Myocyte (in vitro differentiated cells): ENCODE data around the gene OTOG. TPM values are rescaled to one million over a fixed set of nuclear protein-coding genes. Genes with fewer than 3 reads are reported as not detected.
A peak's percentile ranks its signal among the peaks of the same experiment; 100 is the strongest.

Experiments used
- DNase-seq: peaks from one replicate; pipeline ENCODE4 v3.0.0-alpha.2; 2012; ENCODE audit warnings: low read depth
- total RNA-seq: library from RNA; depleted of rRNA; stranded (reverse); fragments of >200 nt; gene quantifications from 2 replicates; pipeline ENCODE4 v1.2.3, GENCODE V29; 2014

The OTOG gene
- total RNA-seq, 1 donor from 2014 or later, result 0.08 TPM

- DNase-seq, result no peak
These were observed 27.8 kb upstream of the OTOG start for GRCh38 chr11:17519061-17519885.

DNA sequence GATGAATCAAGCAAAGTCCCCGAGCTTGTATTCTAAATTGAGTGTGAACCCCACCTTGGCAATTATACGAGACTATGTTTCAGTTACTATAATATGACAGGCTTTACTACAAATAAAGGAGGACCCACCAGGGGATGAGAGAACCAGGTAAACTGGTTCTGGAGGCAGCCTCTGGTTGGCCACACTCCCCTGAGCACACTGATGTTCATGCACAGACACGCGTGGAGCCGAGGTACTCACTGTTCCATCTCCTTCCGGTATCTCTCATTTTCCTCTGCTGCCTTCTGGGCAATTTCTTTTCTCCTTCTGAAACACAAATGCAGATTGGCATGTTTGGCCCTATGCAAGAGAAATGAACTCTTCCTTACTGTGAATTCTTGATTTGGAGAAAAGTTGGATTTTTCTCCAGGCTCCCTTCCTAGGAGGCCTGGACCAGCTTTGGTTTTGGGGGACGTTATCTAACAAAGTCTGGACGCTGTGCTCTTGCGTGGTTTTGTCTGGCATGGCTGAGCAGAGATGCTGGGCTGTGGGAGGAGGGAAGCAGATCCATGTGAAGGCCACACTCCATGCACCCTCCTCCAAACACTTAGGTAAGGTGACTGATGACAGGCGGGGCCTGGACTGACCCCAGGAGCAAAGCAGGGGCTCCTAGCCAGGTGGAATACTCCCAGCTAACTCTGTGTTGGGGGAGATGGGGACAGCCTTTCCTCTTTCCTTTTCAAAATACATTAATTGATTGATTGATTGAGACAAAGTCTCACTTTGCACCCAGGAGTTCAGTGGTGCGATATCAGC is 25.8 kb upstream of the OTOG start:
- DNase-seq, result no peak

DNA sequence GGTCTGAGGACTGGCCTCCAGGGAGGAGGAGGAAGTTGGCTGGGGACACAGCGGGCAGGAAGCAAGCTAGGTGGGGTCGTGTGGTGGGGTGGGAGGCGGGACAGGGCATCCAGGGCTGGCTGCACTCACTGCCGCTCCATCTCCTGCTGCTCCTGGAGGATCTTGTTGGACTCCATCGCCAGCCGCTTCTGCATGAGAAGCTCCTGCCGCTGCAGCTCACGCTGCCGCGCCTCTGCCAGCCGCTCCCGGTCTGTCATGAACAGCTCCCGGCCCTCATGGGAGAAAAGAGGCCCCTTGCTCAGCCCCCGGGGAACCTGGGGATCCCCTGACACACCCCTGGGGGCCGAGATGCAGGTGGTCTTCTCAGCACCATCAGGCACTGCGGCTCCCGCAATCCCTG is 24.4 kb upstream of the OTOG start:
- no peak for DNase-seq

DNA sequence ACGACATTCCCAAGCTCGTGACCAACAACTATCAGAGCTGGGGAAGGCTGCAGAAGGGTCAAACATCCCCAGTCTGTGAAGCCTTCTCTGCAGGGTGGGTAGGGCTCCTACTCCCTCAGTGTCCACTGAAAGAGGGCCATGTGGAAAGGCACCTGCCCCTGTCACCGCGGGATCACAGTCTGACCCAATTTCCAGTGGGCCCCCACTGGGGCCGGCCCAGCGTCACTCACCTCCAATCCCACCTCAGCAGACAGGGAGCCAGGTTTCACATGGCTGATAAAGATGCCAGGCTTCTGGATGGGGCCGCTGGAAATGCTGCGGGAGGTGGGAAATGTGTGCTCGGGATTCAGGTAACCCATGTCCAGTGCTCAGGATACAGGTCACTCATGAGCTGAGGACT is 22.8 kb upstream of the OTOG start:
- no peak for DNase-seq

DNA sequence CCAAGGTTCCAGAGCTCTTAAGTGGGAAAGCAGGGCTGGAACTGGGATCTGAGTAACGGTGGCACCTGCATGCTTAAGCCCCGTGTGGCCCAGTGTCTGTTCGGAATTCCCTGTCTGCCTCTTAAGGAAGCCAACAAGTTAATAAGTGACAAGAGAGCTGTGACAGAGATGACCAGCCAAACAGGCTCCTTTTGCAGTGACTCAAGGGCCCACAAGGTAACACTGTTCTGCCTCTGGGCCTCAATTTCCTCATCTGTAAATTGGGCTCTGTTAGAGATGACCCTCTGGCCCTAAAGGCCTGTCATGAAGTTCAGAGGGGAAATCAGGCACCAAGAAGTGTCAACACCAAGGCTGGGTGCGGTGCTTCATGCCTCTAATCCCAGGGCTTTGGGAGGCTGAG is 21.5 kb upstream of the OTOG start:
- DNase-seq, result no peak

- peak; percentile 52 for DNase-seq
These were observed 20.7 kb upstream of the OTOG start for GRCh38 chr11:17526326-17526725.

GRCh38 chr11:17526931-17527627 is 20.0 kb upstream of the OTOG start:
- no peak for DNase-seq

DNA sequence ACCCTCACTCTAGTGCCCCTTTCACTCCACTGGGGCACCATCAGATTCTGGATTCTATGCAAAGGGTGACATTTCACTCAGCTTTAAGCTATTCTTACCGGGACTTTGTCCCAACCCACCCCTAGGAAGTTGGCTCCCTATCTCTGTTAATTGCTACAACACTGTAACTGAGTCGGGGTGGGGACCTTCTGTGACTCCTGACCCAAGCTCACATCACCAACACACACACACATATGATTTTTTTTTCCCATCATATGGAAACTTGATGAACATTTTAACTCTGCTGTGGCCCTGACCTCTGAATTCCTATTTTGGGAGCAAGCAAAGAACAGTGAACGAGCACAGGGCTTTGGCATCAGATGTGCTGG is 19.4 kb upstream of the OTOG start:
- DNase-seq, result no peak

DNA sequence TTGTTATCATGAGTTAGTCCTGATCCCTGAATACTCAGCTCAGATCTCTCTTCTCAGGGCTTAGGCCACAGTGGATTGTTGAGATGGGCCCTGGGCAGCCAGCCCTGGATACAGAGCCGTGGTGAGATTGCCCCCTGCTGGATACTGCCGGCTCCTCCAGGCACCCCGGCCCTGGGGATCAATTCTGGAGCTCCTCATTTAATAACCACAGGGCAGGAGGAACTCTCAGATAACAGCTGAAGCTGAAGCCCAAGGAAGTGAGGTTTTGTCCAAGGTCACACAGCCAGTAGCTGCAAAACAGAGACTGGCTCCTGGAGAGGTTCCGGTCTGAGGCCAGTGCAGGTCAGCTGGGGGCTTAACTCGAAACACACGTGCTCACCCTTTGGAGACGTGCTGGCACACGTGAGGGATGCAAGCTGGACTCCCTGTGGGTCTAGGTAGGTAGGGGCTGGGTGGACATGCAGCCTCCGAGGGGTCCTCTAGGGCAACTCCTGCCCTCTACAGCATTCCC is 18.8 kb upstream of the OTOG start:
- peak; percentile 75 for DNase-seq

- DNase-seq, result peak; percentile 96
These were observed 17.9 kb upstream of the OTOG start for GRCh38 chr11:17528906-17529843.

- no peak for DNase-seq
These were observed 17.2 kb upstream of the OTOG start for GRCh38 chr11:17529844-17530185.

DNA sequence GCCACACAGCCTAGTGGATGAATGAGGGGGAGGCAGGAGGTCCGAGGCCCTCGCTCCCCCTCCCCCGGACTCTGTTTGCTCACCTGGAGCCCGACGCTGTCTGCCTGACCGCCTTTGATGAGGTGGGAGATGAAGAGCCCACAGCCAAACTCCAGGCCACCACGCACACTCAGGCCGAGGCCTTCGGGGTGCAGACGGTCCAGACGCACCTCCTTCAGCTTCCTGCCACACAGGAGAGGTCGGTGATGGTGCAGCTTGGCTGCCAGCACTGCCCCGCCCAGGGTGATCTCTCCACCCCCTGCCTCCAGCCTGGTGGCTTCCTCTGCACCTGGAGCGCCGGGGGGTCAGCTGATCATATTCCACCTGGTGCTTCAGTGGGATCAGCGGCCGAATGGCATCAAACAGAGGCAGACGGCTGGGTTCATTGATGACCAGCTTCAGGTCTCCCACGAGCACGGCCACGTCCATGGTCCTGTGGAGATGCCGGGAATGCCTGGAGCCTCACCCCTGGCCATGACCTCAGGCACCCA is 15.9 kb upstream of the OTOG start:
- DNase-seq, result no peak

GRCh38 chr11:17531636-17532113 is 15.4 kb upstream of the OTOG start:
- DNase-seq, result peak; percentile 88

- no peak for DNase-seq
These were observed 14.3 kb upstream of the OTOG start for GRCh38 chr11:17532784-17533183.

DNA sequence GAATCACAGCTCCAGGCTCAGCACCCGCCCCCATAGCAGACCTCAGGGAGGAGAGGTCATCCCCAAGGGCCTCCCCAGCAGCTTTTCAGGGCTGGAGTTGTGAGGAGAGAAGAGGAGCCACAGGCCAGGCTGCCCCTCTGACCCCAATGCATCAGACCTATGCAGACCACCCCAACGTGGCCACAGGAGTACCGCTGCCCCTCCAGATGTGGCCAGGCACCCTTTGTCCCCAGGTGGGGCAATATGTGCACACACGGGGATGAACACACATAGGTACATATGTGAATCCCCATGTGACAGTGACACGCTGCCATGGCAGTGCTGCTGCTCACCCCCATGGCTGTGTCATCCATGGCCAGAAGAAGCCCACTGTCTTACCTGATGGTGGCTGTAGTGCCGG is 13.7 kb upstream of the OTOG start:
- no peak for DNase-seq

DNA sequence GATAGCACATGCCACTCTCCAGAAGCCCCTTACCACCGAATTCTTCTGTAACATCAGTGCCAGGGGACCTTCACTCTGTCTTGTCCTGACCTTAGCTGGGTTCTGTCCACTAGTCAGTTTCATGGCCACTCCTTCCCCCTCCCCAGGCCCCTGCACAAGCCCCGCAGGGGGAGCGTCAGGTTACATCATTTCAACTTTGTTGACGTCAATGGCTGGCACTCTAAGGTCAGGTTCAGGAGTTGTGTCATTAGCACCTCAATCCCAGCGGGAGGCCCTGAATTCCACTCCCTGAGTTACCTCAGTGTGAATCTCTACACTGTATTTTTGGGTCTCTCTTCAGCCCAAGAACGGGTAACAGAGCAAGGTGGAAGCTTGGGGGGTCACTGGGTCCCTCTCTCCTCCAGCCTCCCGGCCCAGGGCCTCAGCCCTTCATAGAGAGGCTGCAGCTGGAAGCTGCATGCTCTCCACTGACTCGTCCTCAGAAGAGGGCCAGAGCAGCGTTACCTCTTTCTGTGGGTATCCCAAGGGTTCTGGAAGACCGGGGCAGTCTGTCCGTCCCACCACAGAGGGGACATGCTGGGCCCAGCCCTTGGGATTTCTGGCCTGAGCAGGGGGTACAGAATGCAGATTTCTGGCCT is 13.2 kb upstream of the OTOG start:
- no peak for DNase-seq

- DNase-seq, result no peak
These were observed 11.6 kb upstream of the OTOG start for GRCh38 chr11:17535488-17535887.

- no peak for DNase-seq
These were observed 9.8 kb upstream of the OTOG start for GRCh38 chr11:17537261-17537660.

GRCh38 chr11:17538054-17538453 is 9.0 kb upstream of the OTOG start:
- no peak for DNase-seq

GRCh38 chr11:17538731-17539130 is 8.3 kb upstream of the OTOG start:
- DNase-seq, result no peak
